HEK293T (cell line): ENCODE results near the gene FNDC3A.
A peak's percentile ranks its signal among the peaks of the same experiment; 100 is the strongest.
"Not testable (repeated sequence)": the region's sequence is repeated elsewhere in the genome, so short reads cannot be mapped to it uniquely, and the experiment has no call there.

Experiments used
- CTCF ChIA-PET: fragments of 350-600 bp; formaldehyde crosslinking; extraction: SDS; loops from one replicate; lab custom pipeline; 2021; ENCODE audit warnings: antibody characterized with exemption, inconsistent platforms; lab: Yijun Ruan, JAX
- POLR2A ChIA-PET: fragments of 350-600 bp; formaldehyde crosslinking; extraction: SDS; loops from one replicate; lab custom pipeline; 2020; ENCODE audit warnings: antibody characterized with exemption, inconsistent platforms; lab: Yijun Ruan, JAX
- DNase-seq: peaks from one replicate; pipeline ENCODE4 v3.0.0; 2012; ENCODE audit warnings: mixed read lengths; ENCODE audit errors: extremely low spot score
- ARNT ChIP-seq: fragments of 450-650 bp; IDR thresholded peaks from 2 replicates; pipeline ENCODE4 v1.6.1; 2017; ENCODE audit warnings: mild to moderate bottlenecking
- BHLHE40 ChIP-seq: fragments of 450-650 bp; IDR thresholded peaks from 2 replicates; pipeline ENCODE4 v1.6.1; 2016; ENCODE audit warnings: mild to moderate bottlenecking, moderate library complexity, borderline replicate concordance
- CTBP1 ChIP-seq: fragments of 450-650 bp; IDR thresholded peaks from 2 replicates; pipeline ENCODE4 v1.6.1; 2016; ENCODE audit warnings: borderline replicate concordance
- ELF4 ChIP-seq: fragments of 450-650 bp; IDR thresholded peaks from 2 replicates; pipeline ENCODE4 v1.6.1; 2017; ENCODE audit warnings: antibody characterized with exemption
- FOXA1 ChIP-seq: fragments of 450-650 bp; IDR thresholded peaks from 2 replicates; pipeline ENCODE4 v1.6.1; 2016; ENCODE audit warnings: mild to moderate bottlenecking
- FOXK2 ChIP-seq: fragments of 450-650 bp; IDR thresholded peaks from 2 replicates; pipeline ENCODE4 v1.6.1; 2016; ENCODE audit warnings: mild to moderate bottlenecking
- FOXM1 ChIP-seq: fragments of 450-650 bp; IDR thresholded peaks from 2 replicates; pipeline ENCODE4 v1.6.1; 2017; ENCODE audit warnings: mild to moderate bottlenecking, borderline replicate concordance
- HDGF ChIP-seq: fragments of 450-650 bp; IDR thresholded peaks from 2 replicates; pipeline ENCODE4 v1.6.1; 2017; ENCODE audit warnings: antibody characterized with exemption, borderline replicate concordance
- L3MBTL2 ChIP-seq: fragments of 450-650 bp; conservative IDR thresholded peaks from 2 replicates; pipeline ENCODE4 v1.6.1; 2016; ENCODE audit warnings: mild to moderate bottlenecking
- LEF1 ChIP-seq: fragments of 450-650 bp; IDR thresholded peaks from 2 replicates; pipeline ENCODE4 v1.6.1; 2017; ENCODE audit warnings: mild to moderate bottlenecking, borderline replicate concordance
- NFRKB ChIP-seq: fragments of 450-650 bp; IDR thresholded peaks from 2 replicates; pipeline ENCODE4 v1.6.1; 2016; ENCODE audit warnings: mild to moderate bottlenecking, moderate library complexity
- PKNOX1 ChIP-seq: fragments of 450-650 bp; IDR thresholded peaks from 2 replicates; pipeline ENCODE4 v1.6.1; 2016
- SP1 ChIP-seq: fragments of 450-650 bp; IDR thresholded peaks from 2 replicates; pipeline ENCODE4 v1.6.1; 2017
- SUZ12 ChIP-seq: fragments of 450-650 bp; IDR thresholded peaks from 2 replicates; pipeline ENCODE4 v1.6.1; 2016; ENCODE audit warnings: mild to moderate bottlenecking
- TARDBP ChIP-seq: fragments of 450-650 bp; IDR thresholded peaks from 2 replicates; pipeline ENCODE4 v1.6.1; 2016
- ZNF384 ChIP-seq: fragments of 450-650 bp; IDR thresholded peaks from 2 replicates; pipeline ENCODE4 v1.6.1; 2016

Gene FNDC3A

GRCh38 chr13:49108196-49108595, 132.5 kb downstream of the FNDC3A start:
- ChIA-PET CTCF (no interaction called here), POLR2A (no interaction called here)
- no peak for DNase-seq
- TF ChIP-seq FOXK2 (no peak), PKNOX1 (no peak), HDGF (no peak), L3MBTL2 (no peak), SUZ12 (no peak)

GRCh38 chr13:49110122-49110912, 134.6 kb downstream of the FNDC3A start:
- ChIA-PET POLR2A (interaction anchor here (1.2 kb wide), 1 partner anchor 15 kb away, joined by 4 read pairs; no protein-coding TSS in a partner anchor), CTCF (interaction anchor here (0.7 kb wide), 1 partner anchor 11 kb away, joined by 4 read pairs; no protein-coding TSS in a partner anchor)
- DNase-seq = peak; percentile 78
- TF ChIP-seq L3MBTL2 = peak; percentile 67
- TF ChIP-seq NFRKB = no peak
- TF ChIP-seq SP1 = no peak
- peak; percentile 99 for TF ChIP-seq ZNF384
- TF ChIP-seq ELF4 = 0 out of 2 replicates have a peak, but pooled peaks have one; percentile 8
- TF ChIP-seq TARDBP = no peak
- no peak for TF ChIP-seq PKNOX1

GRCh38 chr13:49110913-49111170, 135.1 kb downstream of the FNDC3A start:
- no peak for DNase-seq
- ChIA-PET POLR2A (interaction anchor here (1.2 kb wide), 1 partner anchor 14 kb away, joined by 4 read pairs; no protein-coding TSS in a partner anchor), CTCF (no interaction called here)
- TF ChIP-seq ZNF384 (no peak), HDGF (no peak), TARDBP (no peak), NFRKB (no peak), FOXK2 (no peak)

- POLR2A ChIA-PET = no interaction called here
- no peak for TF ChIP-seq CTBP1
- no peak for TF ChIP-seq ARNT
- TF ChIP-seq HDGF = no peak
- no peak for TF ChIP-seq FOXM1
- no peak for TF ChIP-seq NFRKB
- no peak for TF ChIP-seq SUZ12
- TF ChIP-seq FOXK2 = no peak
- TF ChIP-seq TARDBP = no peak
- no peak for DNase-seq
- CTCF ChIA-PET = no interaction called here
These were observed 137.2 kb downstream of the FNDC3A start for GRCh38 chr13:49112782-49113525.

GRCh38 chr13:49113526-49114286, 138.0 kb downstream of the FNDC3A start:
- CTCF ChIA-PET = no interaction called here
- no peak for DNase-seq
- TF ChIP-seq ZNF384 (no peak), L3MBTL2 (no peak), LEF1 (no peak)
- POLR2A ChIA-PET = no interaction called here

- ChIA-PET POLR2A (no interaction called here), CTCF (no interaction called here)
- no peak for DNase-seq
- TF ChIP-seq TARDBP = no peak
- no peak for TF ChIP-seq BHLHE40
- no peak for TF ChIP-seq SUZ12
- no peak for TF ChIP-seq FOXM1
- TF ChIP-seq ZNF384 = no peak
- TF ChIP-seq FOXA1 = no peak
- no peak for TF ChIP-seq NFRKB
- no peak for TF ChIP-seq PKNOX1
- no peak for TF ChIP-seq FOXK2
- no peak for TF ChIP-seq CTBP1
- TF ChIP-seq ARNT = no peak
- no peak for TF ChIP-seq ELF4
These were observed 141.2 kb downstream of the FNDC3A start for GRCh38 chr13:49116873-49117272.

- DNase-seq, POLR2A ChIA-PET, CTCF ChIA-PET: not testable (repeated sequence)
These were observed 142.7 kb downstream of the FNDC3A start for GRCh38 chr13:49118455-49118854.
